Left cardiac atrium (tissue), 4 donors: ENCODE measurements around the gene SH3BGRL3. TPM values are rescaled to one million over a fixed set of nuclear protein-coding genes. Genes with fewer than 3 reads are reported as not detected.
"Not testable (repeated sequence)": the region's sequence is repeated elsewhere in the genome, so short reads cannot be mapped to it uniquely, and the experiment has no call there.

Experiments used
- ATAC-seq, 2 donors: fragments of 200-7000 bp; cut with Tn5 transposase; one replicate each; pipeline ENCODE4 v1.9.1; 2020; ENCODE audit warnings: mild to moderate bottlenecking in 2 of 2, moderate library complexity in 2 of 2
- DNase-seq: peaks from one replicate; pipeline ENCODE4 v3.0.0-alpha.2; 2020
- intact Hi-C, 2 donors: fragments of 100-400 bp; cut with DNase I; formaldehyde crosslinking; loops; one replicate each; pipeline versions ENCODE4 v1.14.1 to v1.15.1; 2022 to 2023
- total RNA-seq, 2 donors: library from RNA; stranded (reverse); fragmentation: NEBNext Ultra II Directional; extraction: Animal tissue kit (Norgen Biotek cat#: 25700); gene quantifications; one replicate each; pipeline ENCODE4 v1.2.1, GENCODE V29; 2021
- donor health status: DM: no; HTN: yes; CAD: no.
- donor health status: DM: no; HTN: yes; CAD: no; lungs with severe emphysema.
- donor health status: DM: yes; HTN: yes; CAD: no.
- donor health status: Dilated cardiomyopathy.

SH3BGRL3 gene
- total RNA-seq, 2 donors from 2014 or later: 90.6 to 93.9 TPM

GRCh38 chr1:26305667-26306289 is 25.9 kb downstream of the SH3BGRL3 start:
- ATAC-seq (no peak), DNase-seq (no peak)
- intact Hi-C loops: no loop called here

GRCh38 chr1:26306290-26307229 is 26.7 kb downstream of the SH3BGRL3 start, which contains the start of gene UBXN11:
TSS of gene UBXN11 (minus strand) at chr1:26306636. CDS start at chr1:26302883, 3,753 bp downstream.
- intact Hi-C loops: no loop called here
- DNase-seq (peak; percentile 93), ATAC-seq (peak; percentile 98 to 99)

GRCh38 chr1:26307363-26307781 is 27.5 kb downstream of the SH3BGRL3 start:
- no peak for DNase-seq
- ATAC-seq: no peak
- intact Hi-C loops: no loop called here

- DNase-seq, ATAC-seq, intact Hi-C loops: not testable (repeated sequence)
Observed at GRCh38 chr1:26307966-26308899, 28.3 kb downstream of the SH3BGRL3 start.

- no peak for ATAC-seq
- DNase-seq: no peak
- intact Hi-C loops: no loop called here
Observed at GRCh38 chr1:26314501-26314900, 34.6 kb downstream of the SH3BGRL3 start.

GRCh38 chr1:26315874-26316850 is 36.3 kb downstream of the SH3BGRL3 start:
- intact Hi-C loops: no loop called here
- ATAC-seq (no peak), DNase-seq (no peak)

GRCh38 chr1:26317146-26317545 is 37.3 kb downstream of the SH3BGRL3 start:
- ATAC-seq: no peak
- DNase-seq: no peak
- intact Hi-C loops: no loop called here

- peak in 1 of 2 donors; percentile 45 for ATAC-seq
- intact Hi-C loops: no loop called here
- no peak for DNase-seq
Observed at GRCh38 chr1:26317612-26318337, 37.9 kb downstream of the SH3BGRL3 start, which contains the start of gene CD52. TSS of gene CD52 (plus strand) at chr1:26317958. CDS start at chr1:26318018, 60 bp downstream.

GRCh38 chr1:26318338-26319064 is 38.6 kb downstream of the SH3BGRL3 start:
- DNase-seq (no peak), ATAC-seq (peak in 1 of 2 donors; percentile 22)
- intact Hi-C loops: no loop called here

- intact Hi-C loops: loop anchor here (2.0 to 10.0 kb wide), 4 partner anchors 36 to 216 kb away; no protein-coding TSS in a partner anchor
- peak in 1 of 2 donors; percentile 4 for ATAC-seq
- no peak for DNase-seq
Observed at GRCh38 chr1:26320896-26321295, 41.0 kb downstream of the SH3BGRL3 start.

GRCh38 chr1:26321315-26322041 is 41.6 kb downstream of the SH3BGRL3 start:
- ATAC-seq (peak; percentile 91 to 92), DNase-seq (peak; percentile 93)
- intact Hi-C loops: loop anchor here (2.0 to 10.0 kb wide), 4 partner anchors 37 to 217 kb away; no protein-coding TSS in a partner anchor

GRCh38 chr1:26322042-26322331 is 42.1 kb downstream of the SH3BGRL3 start:
- ATAC-seq (no peak), DNase-seq (no peak)
- intact Hi-C loops: loop anchor here in 1 of 2 donors (10.0 kb wide), 1 partner anchor 47 kb away; no protein-coding TSS in a partner anchor

GRCh38 chr1:26323382-26323781 is 43.5 kb downstream of the SH3BGRL3 start:
- intact Hi-C loops: loop anchor here in 1 of 2 donors (10.0 kb wide), 1 partner anchor 49 kb away; no protein-coding TSS in a partner anchor
- ATAC-seq: no peak
- no peak for DNase-seq

GRCh38 chr1:26324550-26324949 is 44.7 kb downstream of the SH3BGRL3 start:
- intact Hi-C loops: loop anchor here in 1 of 2 donors (10.0 kb wide), 1 partner anchor 50 kb away; no protein-coding TSS in a partner anchor
- DNase-seq (no peak), ATAC-seq (no peak)

GRCh38 chr1:26327956-26328362 is 48.1 kb downstream of the SH3BGRL3 start:
- DNase-seq (no peak), ATAC-seq (no peak)
- intact Hi-C loops: loop anchor here (5.0 to 10.0 kb wide), 2 partner anchors 34 to 53 kb away; no protein-coding TSS in a partner anchor
